Breast epithelium (tissue), 3 donors: ENCODE results near the gene PRG3.

ENCODE experiments used
- POLR2A ChIP-seq: fragments of 450-650 bp; IDR thresholded peaks from one replicate; pipeline ENCODE4 v1.6.1; 2016; ENCODE audit warnings: antibody characterized with exemption, mild to moderate bottlenecking, moderate library complexity
- TF ChIP-seq, protein P1 (sequence below), 3 donors: fragments of 450-650 bp; IDR thresholded peaks; one replicate each; pipeline ENCODE4 v1.5.1; 2016 to 2017; ENCODE audit warnings: antibody characterized with exemption in 3 of 3, mild to moderate bottlenecking in 3 of 3, moderate library complexity in 3 of 3

DNA sequence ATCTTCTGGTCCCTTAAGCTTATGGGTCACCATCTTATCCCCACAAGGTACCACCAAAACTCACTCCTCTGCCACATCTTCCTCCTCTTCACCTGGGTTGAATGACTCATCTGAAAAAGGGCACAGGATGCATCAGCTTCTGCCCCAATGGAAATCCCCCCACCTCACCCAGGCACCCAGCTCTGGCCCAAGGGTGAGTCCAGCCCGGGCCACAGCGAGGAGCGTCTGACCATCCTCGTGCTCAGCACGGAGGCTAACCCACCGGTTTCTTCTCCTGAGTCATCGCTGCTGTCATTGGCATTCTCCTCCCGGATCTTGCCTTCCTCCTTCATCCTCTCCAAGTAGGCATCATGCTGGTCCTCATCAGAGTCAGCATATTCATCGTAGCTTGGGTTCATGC, 50.9 kb downstream of the PRG3 start:
- TF ChIP-seq, protein P1, sequence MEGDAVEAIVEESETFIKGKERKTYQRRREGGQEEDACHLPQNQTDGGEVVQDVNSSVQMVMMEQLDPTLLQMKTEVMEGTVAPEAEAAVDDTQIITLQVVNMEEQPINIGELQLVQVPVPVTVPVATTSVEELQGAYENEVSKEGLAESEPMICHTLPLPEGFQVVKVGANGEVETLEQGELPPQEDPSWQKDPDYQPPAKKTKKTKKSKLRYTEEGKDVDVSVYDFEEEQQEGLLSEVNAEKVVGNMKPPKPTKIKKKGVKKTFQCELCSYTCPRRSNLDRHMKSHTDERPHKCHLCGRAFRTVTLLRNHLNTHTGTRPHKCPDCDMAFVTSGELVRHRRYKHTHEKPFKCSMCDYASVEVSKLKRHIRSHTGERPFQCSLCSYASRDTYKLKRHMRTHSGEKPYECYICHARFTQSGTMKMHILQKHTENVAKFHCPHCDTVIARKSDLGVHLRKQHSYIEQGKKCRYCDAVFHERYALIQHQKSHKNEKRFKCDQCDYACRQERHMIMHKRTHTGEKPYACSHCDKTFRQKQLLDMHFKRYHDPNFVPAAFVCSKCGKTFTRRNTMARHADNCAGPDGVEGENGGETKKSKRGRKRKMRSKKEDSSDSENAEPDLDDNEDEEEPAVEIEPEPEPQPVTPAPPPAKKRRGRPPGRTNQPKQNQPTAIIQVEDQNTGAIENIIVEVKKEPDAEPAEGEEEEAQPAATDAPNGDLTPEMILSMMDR (IDR thresholded peaks at IDR 0.05): no peak
- no peak for TF ChIP-seq POLR2A
